T-helper 2 cell treated with Interferon-gamma antibody and Interleukin-4, amounts not matched to agents 5 μg/mL and 100 μg/mL, for 36 hours (primary cell): ENCODE measurements around the gene NFE2L1.
"Not testable (repeated sequence)": the region's sequence is repeated elsewhere in the genome, so short reads cannot be mapped to it uniquely, and the experiment has no call there.

Source experiments
- DNase-seq: peaks from one replicate; pipeline ENCODE4 v3.0.0; 2021; ENCODE audit warnings: low spot score
- H3K27ac Mint-ChIP-seq: one replicate; pipeline ENCODE4 v1.8.0; 2021; ENCODE audit warnings: mild to moderate bottlenecking, mixed read lengths
- H3K27me3 Mint-ChIP-seq: one replicate; pipeline ENCODE4 v1.8.0; 2021; ENCODE audit warnings: low read depth, mixed read lengths
- H3K36me3 Mint-ChIP-seq: one replicate; pipeline ENCODE4 v1.8.0; 2021; ENCODE audit warnings: low read depth, mixed read lengths
- H3K4me1 Mint-ChIP-seq: one replicate; pipeline ENCODE4 v1.8.0; 2021; ENCODE audit warnings: low read depth, mixed read lengths
- H3K4me3 Mint-ChIP-seq: one replicate; pipeline ENCODE4 v1.8.0; 2022; ENCODE audit warnings: mild to moderate bottlenecking, moderate library complexity, mixed read lengths
- H3K9me3 Mint-ChIP-seq: one replicate; pipeline ENCODE4 v1.8.0; 2021; ENCODE audit warnings: mixed read lengths

Gene NFE2L1

GRCh38 chr17:48013876-48014594 is 34.1 kb upstream of the NFE2L1 start:
- no peaks in the 10 kb centered on the region for H3K36me3 Mint-ChIP-seq
- peaks cover 35% of the 10 kb centered on the region for H3K4me1 Mint-ChIP-seq
- H3K27me3 Mint-ChIP-seq = peaks cover 43% of the 10 kb centered on the region

GRCh38 chr17:48014595-48015111 is 33.5 kb upstream of the NFE2L1 start:
- Mint-ChIP-seq H3K4me1 (peaks cover 35% of the 10 kb centered on the region), H3K27me3 (peaks cover 40% of the 10 kb centered on the region), H3K27ac (no peak overlapping the region), H3K36me3 (no peaks in the 10 kb centered on the region), H3K9me3 (no peaks in the 10 kb centered on the region), H3K4me3 (no peak overlapping the region)
- DNase-seq = no peak

More at GRCh38 chr17:48013876-48014594, 34.1 kb upstream of the NFE2L1 start:
- H3K4me3 Mint-ChIP-seq = no peak overlapping the region
- DNase-seq = no peak
- H3K9me3 Mint-ChIP-seq = no peaks in the 10 kb centered on the region
- H3K27ac Mint-ChIP-seq = no peak overlapping the region

- no peaks in the 10 kb centered on the region for H3K36me3 Mint-ChIP-seq
- H3K27ac Mint-ChIP-seq = peak overlapping the region; percentile 19
- no peak for DNase-seq
- H3K27me3 Mint-ChIP-seq = peaks cover 37% of the 10 kb centered on the region
- peaks cover 34% of the 10 kb centered on the region for H3K4me1 Mint-ChIP-seq
- no peak overlapping the region for H3K4me3 Mint-ChIP-seq
- no peaks in the 10 kb centered on the region for H3K9me3 Mint-ChIP-seq
Observed at GRCh38 chr17:48016112-48016511, 32.0 kb upstream of the NFE2L1 start.

GRCh38 chr17:48017817-48018158 is 30.4 kb upstream of the NFE2L1 start:
- Mint-ChIP-seq H3K4me1 (peaks cover 30% of the 10 kb centered on the region), H3K4me3 (peak overlapping the region; percentile 37), H3K27ac (peak overlapping the region; percentile 91), H3K27me3 (peaks cover 41% of the 10 kb centered on the region)
- DNase-seq, H3K36me3 Mint-ChIP-seq, H3K9me3 Mint-ChIP-seq: not testable (repeated sequence)

GRCh38 chr17:48021934-48022333 is 26.2 kb upstream of the NFE2L1 start:
- H3K27me3 Mint-ChIP-seq = peaks cover 31% of the 10 kb centered on the region
- no peaks in the 10 kb centered on the region for H3K9me3 Mint-ChIP-seq
- peaks cover 49% of the 10 kb centered on the region for H3K4me1 Mint-ChIP-seq
- no peak overlapping the region for H3K27ac Mint-ChIP-seq
- DNase-seq = no peak
- H3K36me3 Mint-ChIP-seq = no peaks in the 10 kb centered on the region
- no peak overlapping the region for H3K4me3 Mint-ChIP-seq

GRCh38 chr17:48022901-48023300 is 25.3 kb upstream of the NFE2L1 start:
- Mint-ChIP-seq H3K4me3 (peak overlapping the region; percentile 81), H3K27ac (no peak overlapping the region), H3K27me3 (peaks cover 35% of the 10 kb centered on the region), H3K4me1 (peaks cover 42% of the 10 kb centered on the region), H3K36me3 (no peaks in the 10 kb centered on the region), H3K9me3 (no peaks in the 10 kb centered on the region)
- DNase-seq = no peak

- H3K27ac Mint-ChIP-seq = peak overlapping the region; percentile 72
- DNase-seq = peak; percentile 22
- no peaks in the 10 kb centered on the region for H3K36me3 Mint-ChIP-seq
- H3K4me3 Mint-ChIP-seq = peak overlapping the region; percentile 81
- no peaks in the 10 kb centered on the region for H3K9me3 Mint-ChIP-seq
- H3K27me3 Mint-ChIP-seq = peaks cover 35% of the 10 kb centered on the region
- H3K4me1 Mint-ChIP-seq = peaks cover 38% of the 10 kb centered on the region
Observed at GRCh38 chr17:48023400-48024148, 24.6 kb upstream of the NFE2L1 start.

- Mint-ChIP-seq H3K4me1 (peaks cover 35% of the 10 kb centered on the region), H3K36me3 (no peaks in the 10 kb centered on the region), H3K27ac (peak overlapping the region; percentile 96), H3K4me3 (peak overlapping the region; percentile 97), H3K27me3 (peaks cover 35% of the 10 kb centered on the region), H3K9me3 (no peaks in the 10 kb centered on the region)
- peak; percentile 53 for DNase-seq
Observed at GRCh38 chr17:48024149-48025039, 23.8 kb upstream of the NFE2L1 start.

- peak; percentile 94 for DNase-seq
- no peaks in the 10 kb centered on the region for H3K36me3 Mint-ChIP-seq
- H3K4me1 Mint-ChIP-seq = peaks cover 35% of the 10 kb centered on the region
- H3K27me3 Mint-ChIP-seq = peaks cover 36% of the 10 kb centered on the region
- H3K9me3 Mint-ChIP-seq = no peaks in the 10 kb centered on the region
- peak overlapping the region; percentile 96 for H3K27ac Mint-ChIP-seq
- H3K4me3 Mint-ChIP-seq = peak overlapping the region; percentile 97
Observed at GRCh38 chr17:48025040-48025903, 22.9 kb upstream of the NFE2L1 start.

- Mint-ChIP-seq H3K9me3 (no peaks in the 10 kb centered on the region), H3K4me3 (peak overlapping the region; percentile 97), H3K27me3 (peaks cover 37% of the 10 kb centered on the region), H3K36me3 (no peaks in the 10 kb centered on the region), H3K27ac (no peak overlapping the region), H3K4me1 (peaks cover 35% of the 10 kb centered on the region)
- DNase-seq = no peak
Observed at GRCh38 chr17:48025904-48026501, 22.2 kb upstream of the NFE2L1 start.

- peaks cover 35% of the 10 kb centered on the region for H3K4me1 Mint-ChIP-seq
- peaks cover 37% of the 10 kb centered on the region for H3K27me3 Mint-ChIP-seq
- H3K36me3 Mint-ChIP-seq = no peaks in the 10 kb centered on the region
- H3K9me3 Mint-ChIP-seq = no peaks in the 10 kb centered on the region
- peak; percentile 60 for DNase-seq
- H3K27ac Mint-ChIP-seq = no peak overlapping the region
- peak overlapping the region; percentile 97 for H3K4me3 Mint-ChIP-seq
Observed at GRCh38 chr17:48026502-48027321, 21.4 kb upstream of the NFE2L1 start.

- Mint-ChIP-seq H3K27me3 (peaks cover 35% of the 10 kb centered on the region), H3K27ac (no peak overlapping the region), H3K36me3 (no peaks in the 10 kb centered on the region), H3K9me3 (no peaks in the 10 kb centered on the region), H3K4me3 (no peak overlapping the region), H3K4me1 (peaks cover 31% of the 10 kb centered on the region)
- DNase-seq = no peak
Observed at GRCh38 chr17:48027322-48027981, 20.7 kb upstream of the NFE2L1 start.
